Endothelial cell of umbilical vein (primary cell): ENCODE results near the gene REPS2.

Experiments
- CTCF ChIP-seq, 2 donors: IDR thresholded peaks; 1 replicate in 1 of 2; 2 replicates in 1 of 2; pipeline ENCODE4 v1.5.1; 2011; ENCODE audit warnings: low read length in 2 of 2, mild to moderate bottlenecking in 2 of 2, moderate library complexity in 2 of 2, control low read depth in 1 of 2, inconsistent platforms in 1 of 2, low read depth in 1 of 2; ENCODE audit not compliant: insufficient read depth in 1 of 2; ENCODE audit errors: extremely low read depth in 1 of 2
- EZH2 ChIP-seq: IDR thresholded peaks from 2 replicates; pipeline ENCODE4 v1.6.1; 2012; ENCODE audit warnings: borderline replicate concordance, low read depth, mild to moderate bottlenecking, moderate library complexity, low read length, inconsistent platforms; ENCODE audit not compliant: severe bottlenecking
- FOS ChIP-seq: IDR thresholded peaks from 2 replicates; pipeline ENCODE4 v1.6.1; 2011; ENCODE audit warnings: mild to moderate bottlenecking, low read length, moderate library complexity, borderline replicate concordance; ENCODE audit not compliant: insufficient read depth
- JUN ChIP-seq: IDR thresholded peaks from 2 replicates; pipeline ENCODE4 v1.6.1; 2011; ENCODE audit warnings: borderline replicate concordance, low read depth; ENCODE audit not compliant: insufficient read length, insufficient read depth
- MYC ChIP-seq: IDR thresholded peaks from one replicate; pipeline ENCODE4 v1.6.1; 2011; ENCODE audit warnings: mild to moderate bottlenecking, low read depth, low read length
- POLR2A ChIP-seq: IDR thresholded peaks from 2 replicates; pipeline ENCODE4 v1.6.1; 2012; ENCODE audit warnings: low read depth, mild to moderate bottlenecking, control low read depth, low read length

GRCh38 chrX:17052210-17052609, 105.8 kb downstream of the REPS2 start:
- TF ChIP-seq EZH2 (no peak), POLR2A (no peak), CTCF (IDR thresholded peaks at IDR 0.05; ENCODE audit: extremely low read depth in 1 of 2, insufficient read depth in 1 of 2, low read depth in 1 of 2, low read length in 2 of 2) (no peak), JUN (no peak), MYC (no peak), FOS (no peak)
